H1 (cell line): ENCODE measurements around the gene NOS1AP. TPM values are rescaled to one million over a fixed set of nuclear protein-coding genes. Genes with fewer than 3 reads are reported as not detected.

ENCODE experiments used
- CTCF ChIA-PET: fragments of 300-600 bp; sonication (Branson Sonifier 250); formaldehyde crosslinking; loops from one replicate; lab custom pipeline; 2021; ENCODE audit not compliant: partially characterized antibody; lab: Charles Lee
- POLR2A ChIA-PET: fragments of 300-600 bp; sonication (Branson Sonifier 250); formaldehyde crosslinking; loops from one replicate; lab custom pipeline; 2021; ENCODE audit warnings: inconsistent platforms; ENCODE audit not compliant: partially characterized antibody; lab: Charles Lee
- DNase-seq, 2 experiments: peaks; one replicate each; pipeline versions ENCODE4 v3.0.0 to v3.0.0-alpha.2; 2010 to 2022; ENCODE audit warnings: low spot score in 2 of 2, low read depth in 1 of 2, mixed read lengths in 1 of 2
- FAIRE-seq: peaks from 2 replicates; lab custom pipeline; 2011; peaks lifted over from hg19 to GRCh38; lab: Jason Lieb, UNC
- H2AFZ ChIP-seq: 2 replicates; pipeline ENCODE4 v1.8.1; 2012; ENCODE audit warnings: low read length, inconsistent platforms
- H2AK5ac ChIP-seq: 2 replicates; pipeline ENCODE4 v1.6.1; 2013; ENCODE audit warnings: low read depth, low read length
- H2BK120ac ChIP-seq: replicated peaks from 2 replicates; pipeline ENCODE3; 2013; ENCODE audit warnings: low read depth, low read length, inconsistent platforms
- H2BK12ac ChIP-seq: 2 replicates; pipeline ENCODE4 v1.6.1; 2013; ENCODE audit warnings: low read depth, low read length
- H2BK15ac ChIP-seq: 2 replicates; pipeline ENCODE4 v1.6.1; 2013; ENCODE audit warnings: low read length
- H2BK20ac ChIP-seq: 2 replicates; pipeline ENCODE4 v1.6.1; 2013; ENCODE audit warnings: low read length
- H2BK5ac ChIP-seq: 2 replicates; pipeline ENCODE4 v1.6.1; 2013; ENCODE audit warnings: low read depth, low read length
- H3K14ac ChIP-seq: 2 replicates; pipeline ENCODE4 v1.6.1; 2013; ENCODE audit warnings: inconsistent platforms; ENCODE audit not compliant: insufficient read length
- H3K18ac ChIP-seq: 2 replicates; pipeline ENCODE4 v1.6.1; 2013; ENCODE audit warnings: low read length; ENCODE audit errors: extremely low read depth
- H3K23ac ChIP-seq: 2 replicates; pipeline ENCODE4 v1.6.1; 2013; ENCODE audit warnings: inconsistent platforms; ENCODE audit not compliant: insufficient read length
- H3K23me2 ChIP-seq: 2 replicates; pipeline ENCODE4 v1.6.1; 2013; ENCODE audit warnings: low read depth, low read length
- H3K27ac ChIP-seq: 2 replicates; pipeline ENCODE4 v1.6.1; 2011; ENCODE audit warnings: low read depth, low read length, inconsistent platforms
- H3K27me3 ChIP-seq, 4 experiments: replicated peaks in 1 of 4; 1 replicate in 1 of 4; 2 replicates in 3 of 4; pipeline versions ENCODE4 v1.6.1 to v1.8.1; 2011 to 2013; ENCODE audit warnings: low read length in 3 of 4, mild to moderate bottlenecking in 3 of 4, inconsistent platforms in 2 of 4, mixed read lengths in 2 of 4, moderate library complexity in 1 of 4; ENCODE audit not compliant: control insufficient read depth in 3 of 4, insufficient read depth in 3 of 4; ENCODE audit errors: extremely low read depth in 1 of 4
- H3K36me3 ChIP-seq, 4 experiments: 2 replicates each; pipeline versions ENCODE4 v1.6.1 to v1.8.1; 2011 to 2013; ENCODE audit warnings: mild to moderate bottlenecking in 4 of 4, low read length in 3 of 4, moderate library complexity in 2 of 4, control low read depth in 1 of 4, inconsistent platforms in 1 of 4; ENCODE audit not compliant: insufficient read depth in 4 of 4, control insufficient read depth in 2 of 4
- H3K4ac ChIP-seq: replicated peaks from 2 replicates; pipeline ENCODE3; 2013; ENCODE audit warnings: low read length, low read depth, mixed read lengths, inconsistent platforms; ENCODE audit not compliant: insufficient read length
- H3K4me1 ChIP-seq, 4 experiments: replicated peaks in 1 of 4; 1 replicate in 1 of 4; 2 replicates in 3 of 4; pipeline versions ENCODE4 v1.6.1 to v1.8.1; 2011 to 2013; ENCODE audit warnings: low read length in 3 of 4, inconsistent platforms in 2 of 4, mixed read lengths in 1 of 4; ENCODE audit not compliant: insufficient read depth in 4 of 4, control insufficient read depth in 3 of 4
- H3K4me2 ChIP-seq, 2 experiments: 2 replicates each; pipeline versions ENCODE4 v1.6.1 to v1.8.1; 2011 to 2013; ENCODE audit warnings: low read depth in 2 of 2, low read length in 2 of 2, control low read depth in 1 of 2, inconsistent platforms in 1 of 2, mild to moderate bottlenecking in 1 of 2; ENCODE audit not compliant: insufficient read depth in 1 of 2
- H3K4me3 ChIP-seq, 4 experiments: fragments of 200-600, 300-600 bp in 1 of 4; sonication (generic), shearing (Covaris generic), sonication (Bioruptor Twin) in 1 of 4; 2 replicates each; pipeline versions ENCODE4 v1.5.1 to v1.8.1; 2011 to 2016; ENCODE audit warnings: low read length in 4 of 4, low read depth in 3 of 4, control low read depth in 2 of 4, inconsistent platforms in 2 of 4, mild to moderate bottlenecking in 2 of 4, mixed read lengths in 1 of 4, moderate library complexity in 1 of 4; ENCODE audit not compliant: insufficient read depth in 2 of 4; ENCODE audit errors: extremely low read depth in 1 of 4
- H3K56ac ChIP-seq: replicated peaks from 2 replicates; pipeline ENCODE3; 2013; ENCODE audit warnings: low read depth, mild to moderate bottlenecking, mixed read lengths, low read length, inconsistent platforms; ENCODE audit not compliant: insufficient read length
- H3K79me1 ChIP-seq: 2 replicates; pipeline ENCODE4 v1.6.1; 2013; ENCODE audit warnings: low read depth, low read length, control low read depth
- H3K79me2 ChIP-seq, 2 experiments: 2 replicates each; pipeline versions ENCODE4 v1.6.1 to v1.8.1; 2012 to 2013; ENCODE audit warnings: low read length in 2 of 2, mild to moderate bottlenecking in 2 of 2, inconsistent platforms in 1 of 2; ENCODE audit not compliant: insufficient read depth in 2 of 2, control insufficient read depth in 1 of 2
- H3K9ac ChIP-seq, 4 experiments: replicated peaks in 1 of 4; 1 replicate in 1 of 4; 2 replicates in 3 of 4; pipeline versions ENCODE4 v1.6.1 to v1.8.1; 2011 to 2013; ENCODE audit warnings: low read depth in 3 of 4, low read length in 3 of 4, control low read depth in 2 of 4, mild to moderate bottlenecking in 2 of 4, moderate library complexity in 2 of 4, inconsistent platforms in 1 of 4; ENCODE audit errors: extremely low read depth in 1 of 4
- H3K9me3 ChIP-seq, 2 experiments: 2 replicates each; pipeline versions ENCODE4 v1.6.1 to v1.8.1; 2012 to 2013; ENCODE audit warnings: mild to moderate bottlenecking in 2 of 2, moderate library complexity in 2 of 2, control low read depth in 1 of 2, inconsistent platforms in 1 of 2, low read depth in 1 of 2, low read length in 1 of 2, mixed read lengths in 1 of 2; ENCODE audit not compliant: insufficient read depth in 2 of 2
- H4K20me1 ChIP-seq, 2 experiments: replicated peaks in 1 of 2; 2 replicates each; pipeline versions ENCODE3 to v1.8.1; 2011 to 2013; ENCODE audit warnings: inconsistent platforms in 2 of 2, low read length in 2 of 2, mild to moderate bottlenecking in 1 of 2; ENCODE audit not compliant: insufficient read depth in 2 of 2, control insufficient read depth in 1 of 2
- H4K5ac ChIP-seq: 2 replicates; pipeline ENCODE4 v1.6.1; 2013; ENCODE audit warnings: low read length, low read depth, mixed read lengths, inconsistent platforms; ENCODE audit not compliant: insufficient read length
- H4K8ac ChIP-seq: 2 replicates; pipeline ENCODE4 v1.8.0; 2013; ENCODE audit warnings: mild to moderate bottlenecking, moderate library complexity, low read length, inconsistent platforms; ENCODE audit not compliant: insufficient read depth; ENCODE audit errors: extremely low read depth
- H4K91ac ChIP-seq: replicated peaks from 2 replicates; pipeline ENCODE3; 2013; ENCODE audit warnings: low read length, mixed read lengths, inconsistent platforms; ENCODE audit not compliant: insufficient read length
- POLR2A ChIP-seq, 2 experiments: IDR thresholded peaks; 1 replicate in 1 of 2; 2 replicates in 1 of 2; pipeline ENCODE4 v1.6.1; 2011; ENCODE audit warnings: low read depth in 2 of 2, low read length in 2 of 2, mild to moderate bottlenecking in 2 of 2; ENCODE audit errors: control extremely low read depth in 1 of 2
- TEAD4 ChIP-seq: IDR thresholded peaks from 2 replicates; pipeline ENCODE4 v1.6.1; 2012; ENCODE audit warnings: low read depth, low read length, inconsistent platforms, mixed read lengths
- WGBS, 2 experiments: shearing (Covaris generic) in 1 of 2; methylation state at CpG; one replicate each; pipeline versions ENCODE4 v1.1.6 to v1.1.7; 2013 to 2015; ENCODE audit warnings: low lambda C conversion rate in 2 of 2, mixed read lengths in 2 of 2, inconsistent platforms in 1 of 2, low coverage in 1 of 2, missing lambda C conversion rate in 1 of 2; ENCODE audit not compliant: insufficient replicate concordance in 2 of 2, insufficient coverage in 1 of 2, insufficient read length in 1 of 2; ENCODE audit errors: extremely low coverage in 1 of 2, missing lambda C conversion rate in 1 of 2; 5-methylcytosine and 5-hydroxymethylcytosine counted together
- polyA plus RNA-seq, 7 experiments: library from polyadenylated mRNA; depleted of rRNA in 3 of 7; stranded (reverse) in 5 of 7; unstranded in 2 of 7; fragments of >200 nt in 5 of 7; fragments of 200-250 nt in 2 of 7; gene quantifications; 1 replicate in 5 of 7; 2 replicates in 1 of 7; 4 replicates in 1 of 7; pipeline versions ENCODE4 v1.2.1 to v1.2.3, GENCODE V29; 2011 to 2013; ENCODE audit warnings: missing spikeins in 2 of 7, mixed read lengths in 2 of 7
- total RNA-seq: library from RNA; stranded (reverse); fragmentation: NEBNext Ultra II Directional; extraction: Animal tissue kit (Norgen Biotek cat#: 25700); gene quantifications from 2 replicates; pipeline ENCODE4 v1.2.1, GENCODE V29; 2021

The NOS1AP gene
- total and polyA plus RNA-seq, 2 of the 8 experiments (the other 6 are each of a cell fraction or from before 2014, with no cell fraction given) = 2.4 to 12.1 TPM

GRCh38 chr1:162213281-162213912 lies 143.9 kb downstream of the NOS1AP start:
- no peak for FAIRE-seq

More at GRCh38 chr1:162213281-162213912, 143.9 kb downstream of the NOS1AP start:
- Histone ChIP-seq H3K4me3 (no peak overlapping the region), H2BK15ac (no peak overlapping the region), H3K9me3 (no peaks in the 10 kb centered on the region), H2BK120ac (no peak overlapping the region), H3K79me2 (peaks cover 3 to 33% of the 10 kb centered on the region in 2 experiments; a peak in 3 of 4 replicates), H3K18ac (no peak overlapping the region), H2BK20ac (no peak overlapping the region), H3K14ac (no peak overlapping the region), H3K23me2 (no peaks in the 10 kb centered on the region), H3K23ac (no peak overlapping the region), H4K91ac (no peak overlapping the region), H3K9ac (no peak overlapping the region), H2AK5ac (no peak overlapping the region), H3K4me1 (peaks cover 2 to 17% (median 16%) of the 10 kb centered on the region in 4 experiments; a peak in 6 of 7 replicates), H2AFZ (no peak overlapping the region), H3K4me2 (no peak overlapping the region), H2BK12ac (no peak overlapping the region), H4K8ac (no peak overlapping the region), H3K56ac (no peak overlapping the region), H3K36me3 (no peaks in the 10 kb centered on the region), H3K27ac (no peak overlapping the region), H2BK5ac (no peak overlapping the region), H3K4ac (no peak overlapping the region), H3K79me1 (no peaks in the 10 kb centered on the region; the same call in 1 of the 2 replicates), H4K5ac (no peak overlapping the region), H3K27me3 (no peaks in the 10 kb centered on the region), H4K20me1 (no peaks in the 10 kb centered on the region)
- ChIA-PET CTCF (interaction anchor here (0.8 to 1.9 kb wide), 7 partner anchors 17 to 144 kb away, joined by 3 to 8 read pairs (median 4); no protein-coding TSS in a partner anchor), POLR2A (interaction anchor here (1.1 to 2.7 kb wide), 4 partner anchors 9 to 67 kb away, joined by 4 to 11 read pairs (median 6); no protein-coding TSS in a partner anchor)
- no peak for DNase-seq
- WGBS, 2 experiments = 90% methylated on average over 7 of the region's 7 CpGs; no CpG with 5 or more reads in 1 of the 2 experiments
- TF ChIP-seq POLR2A (IDR thresholded peaks at IDR 0.05; ENCODE audit: control extremely low read depth in 1 of 2, low read depth in 2 of 2, low read length in 2 of 2) (no peak), TEAD4 (0 out of 2 replicates have a peak, but pooled peaks have one; percentile 18)
